Stimulated activated CD8-positive, alpha-beta memory T cell treated with anti-CD3 and anti-CD28 coated beads, Interleukin-12 subunit alpha, Interleukin-12 subunit beta, amount 100 ng/mL, for 1 hour (primary cell): Measurements from ENCODE around the gene STOM.

Experiments
- DNase-seq: peaks from one replicate; pipeline ENCODE4 v3.0.0-alpha.2; 2020; ENCODE audit warnings: low read depth

Gene STOM

GRCh38 chr9:121348221-121348620, 21.8 kb downstream of the STOM start:
- DNase-seq = no peak

GRCh38 chr9:121345070-121345469, 25.0 kb downstream of the STOM start:
- no peak for DNase-seq

DNA sequence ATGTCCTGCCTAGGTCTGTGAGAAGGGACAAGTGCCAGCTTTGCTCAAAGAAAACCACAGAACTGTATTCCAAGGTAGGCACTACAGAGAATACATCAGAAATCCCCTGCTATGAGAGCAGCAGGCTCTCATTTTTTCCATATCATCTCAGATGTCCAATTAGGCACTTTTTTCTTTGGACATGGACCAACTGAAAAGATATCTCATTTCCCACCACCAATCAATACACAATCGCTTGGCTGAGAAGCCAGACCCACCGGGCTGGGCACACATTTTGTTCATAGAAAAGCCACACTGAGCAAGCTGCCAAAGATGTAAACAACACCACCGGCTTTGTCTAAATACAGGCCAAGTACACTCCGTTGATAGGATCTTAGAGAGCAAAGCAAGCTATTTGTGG, 25.9 kb downstream of the STOM start:
- no peak for DNase-seq

GRCh38 chr9:121340676-121341392, 29.2 kb downstream of the STOM start:
- DNase-seq = no peak

DNA sequence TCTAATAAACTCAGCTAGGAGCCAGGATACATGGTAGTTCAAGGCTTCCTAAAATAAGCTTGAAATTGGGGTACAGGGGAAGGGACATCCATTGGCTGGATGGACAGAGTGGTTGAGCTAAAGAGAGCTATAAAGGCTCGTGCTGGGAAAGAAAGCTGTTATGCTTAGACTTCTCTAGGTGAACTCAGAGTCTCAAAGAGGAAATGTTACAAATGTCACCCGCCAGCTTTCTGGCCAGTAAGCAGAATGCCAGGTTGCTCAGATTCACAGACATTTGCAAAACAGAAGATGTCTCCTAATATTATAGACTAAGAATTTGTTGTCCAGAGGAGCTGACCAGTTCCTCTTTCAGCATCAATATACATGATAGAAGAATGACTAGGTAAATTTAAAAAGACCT, 30.6 kb downstream of the STOM start:
- DNase-seq = no peak

DNA sequence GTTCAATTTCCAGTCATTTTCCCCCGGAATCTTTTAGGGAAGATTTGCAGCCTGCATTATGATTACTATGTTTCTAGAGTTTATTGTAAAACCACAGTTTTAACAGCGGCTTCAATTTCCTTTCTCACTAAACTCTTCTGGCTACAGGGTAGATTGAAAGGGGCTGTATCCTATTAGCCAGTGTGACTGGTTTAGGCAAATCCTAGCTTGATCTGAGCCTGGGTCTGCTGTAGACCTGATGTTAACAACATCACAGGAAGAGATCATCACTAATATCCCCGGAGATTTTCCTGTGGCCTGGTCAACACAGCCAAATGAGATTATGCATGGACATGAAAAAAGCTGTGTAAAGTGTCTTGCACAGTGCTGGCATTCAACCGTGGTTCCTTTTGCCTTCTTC, 33.4 kb downstream of the STOM start:
- DNase-seq = no peak

DNA sequence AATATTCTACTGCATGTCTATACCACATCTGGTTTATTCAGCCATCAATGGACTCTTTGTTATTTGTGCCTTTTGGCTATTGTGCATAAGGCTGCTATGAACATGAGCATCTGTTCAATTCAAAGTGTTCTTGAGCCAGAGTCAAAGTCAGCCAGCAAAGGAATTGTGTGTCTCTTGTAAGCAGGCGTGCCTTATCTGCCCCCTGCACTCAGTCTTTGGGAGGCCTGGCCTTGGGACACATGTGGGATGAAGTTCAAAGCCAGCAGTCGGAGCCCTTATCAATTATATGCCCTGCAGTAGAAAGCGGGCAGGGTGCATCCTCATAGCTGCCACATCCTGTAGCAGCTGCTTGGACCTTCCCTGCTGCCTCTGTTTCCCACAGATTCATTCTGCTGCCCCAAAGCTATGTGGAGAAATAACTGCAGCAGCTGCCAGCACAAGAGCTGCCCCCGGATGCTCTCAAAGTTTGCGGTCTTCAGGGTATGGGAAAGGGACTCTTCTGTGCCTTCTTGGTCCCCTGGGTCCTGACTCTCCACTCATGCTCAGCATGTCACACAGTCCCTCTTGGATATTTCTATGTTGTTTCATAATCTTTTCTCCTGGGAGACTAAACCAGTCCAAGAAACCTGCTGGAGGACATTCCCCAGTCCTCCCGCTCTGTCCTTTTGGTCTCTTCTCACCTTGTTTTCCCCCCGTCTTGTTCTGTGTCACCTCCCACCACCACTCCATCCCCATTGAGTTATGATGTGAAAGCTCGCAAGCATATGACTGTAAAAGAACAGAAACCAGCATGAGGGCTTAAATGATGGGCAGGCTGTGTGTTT, 35.9 kb downstream of the STOM start:
- no peak for DNase-seq

GRCh38 chr9:121331992-121332685, 37.9 kb downstream of the STOM start:
- DNase-seq = no peak

DNA sequence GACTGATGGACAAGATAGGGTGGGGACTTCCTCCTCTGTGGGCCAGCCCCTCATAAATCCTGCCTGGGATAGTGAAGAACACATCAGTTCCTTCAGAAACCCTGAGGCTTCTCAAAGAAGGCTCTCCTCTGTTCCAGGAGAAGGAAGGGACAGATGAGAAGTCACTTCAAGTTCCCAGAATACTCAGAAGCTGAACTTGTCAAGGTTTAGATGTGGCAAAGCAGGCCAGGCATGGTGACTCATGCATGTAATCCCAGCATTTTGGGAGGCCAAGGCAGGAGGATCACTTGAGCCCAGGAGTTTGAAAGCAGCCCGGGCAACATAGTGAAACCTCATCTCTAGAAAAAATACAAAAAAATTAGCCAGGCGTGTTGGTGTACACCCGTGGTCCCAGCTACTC, 38.5 kb downstream of the STOM start:
- DNase-seq = no peak

DNA sequence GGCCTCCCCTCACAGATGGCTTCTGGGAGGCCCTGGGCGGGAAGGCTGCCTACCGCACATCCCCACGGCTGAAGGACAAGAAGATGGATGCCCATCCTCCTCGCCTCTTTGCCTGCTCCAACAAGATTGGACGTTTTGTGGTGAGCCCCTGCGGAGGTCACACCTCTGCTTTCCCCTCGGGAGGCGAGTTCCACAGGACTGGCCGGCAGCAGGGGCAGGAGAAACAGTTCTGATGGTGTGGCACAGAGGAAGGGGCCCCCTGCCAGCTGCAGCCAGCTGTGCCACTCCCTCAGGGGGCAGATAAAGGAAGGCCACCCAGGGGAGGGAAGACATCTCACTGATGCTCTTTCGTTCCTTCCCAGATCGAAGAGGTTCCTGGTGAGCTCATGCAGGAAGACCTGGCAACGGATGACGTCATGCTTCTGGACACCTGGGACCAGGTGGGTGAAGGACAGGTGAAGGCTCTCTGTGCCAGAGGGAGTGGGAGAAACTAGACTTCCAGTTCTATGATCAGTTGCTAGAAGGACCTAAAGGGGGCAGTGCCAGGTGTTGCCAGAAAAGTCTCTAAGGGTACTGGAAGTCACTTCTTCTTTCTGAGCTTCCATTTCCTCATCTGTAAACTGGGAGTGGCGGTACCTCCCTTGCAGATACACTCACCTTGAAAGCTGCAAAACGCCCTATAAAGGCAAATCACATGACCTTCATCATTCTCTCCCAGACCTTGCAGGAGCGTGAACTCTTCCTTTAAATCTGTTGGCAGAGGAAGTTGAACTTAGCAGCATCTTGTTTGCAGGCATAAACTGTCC, 41.0 kb downstream of the STOM start:
- DNase-seq = no peak

GRCh38 chr9:121328476-121328875, 41.6 kb downstream of the STOM start:
- no peak for DNase-seq

GRCh38 chr9:121326901-121327613, 43.0 kb downstream of the STOM start:
- DNase-seq = no peak

GRCh38 chr9:121326130-121326838, 43.8 kb downstream of the STOM start:
- DNase-seq = no peak

DNA sequence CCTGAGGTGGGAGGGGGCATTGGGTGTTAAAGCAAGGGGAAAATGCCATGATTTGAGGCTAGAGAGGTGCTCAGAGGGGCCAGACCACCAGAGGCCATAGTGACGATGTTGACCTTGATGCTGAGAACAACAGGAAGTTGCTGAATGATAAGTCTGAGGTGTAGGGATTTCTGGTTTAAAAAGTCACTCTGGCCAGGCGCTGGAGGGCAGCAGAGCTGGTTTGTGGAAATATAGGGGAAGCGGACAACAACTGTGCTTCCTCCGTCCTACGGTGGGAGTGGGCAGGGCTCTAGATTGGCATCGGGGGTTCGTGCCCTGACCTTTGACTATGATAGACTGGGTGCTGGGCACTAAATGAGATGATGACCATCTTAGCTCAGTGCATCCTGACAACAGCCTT, 44.7 kb downstream of the STOM start:
- DNase-seq = no peak

GRCh38 chr9:121324755-121325154, 45.3 kb downstream of the STOM start:
- no peak for DNase-seq

GRCh38 chr9:121324316-121324715, 45.7 kb downstream of the STOM start:
- no peak for DNase-seq

GRCh38 chr9:121323449-121324151, 46.5 kb downstream of the STOM start:
- DNase-seq = no peak

- DNase-seq = no peak
Observed at GRCh38 chr9:121322737-121323448, 47.2 kb downstream of the STOM start.

- DNase-seq = no peak
Observed at GRCh38 chr9:121322037-121322736, 47.9 kb downstream of the STOM start.
